K562 (cell line): ENCODE measurements around the gene TPCN1. TPM values are rescaled to one million over a fixed set of nuclear protein-coding genes. Genes with fewer than 3 reads are reported as not detected.

Experiments
- ATAC-seq: fragments of 200-7000 bp; cut with Tn5 transposase; 3 replicates; pipeline ENCODE4 v1.9.1; 2020; ENCODE audit warnings: moderate library complexity
- BruUV-seq: library from RNA; stranded (reverse); fragments of 400-500 nt; replicated peaks from 2 replicates; lab custom pipeline; 2021; lab: Mats Ljungman, UMichigan
- CTCF ChIA-PET: fragments of 300-600 bp; formaldehyde crosslinking; extraction: SDS; loops from one replicate; lab custom pipeline; 2021; ENCODE audit warnings: low intra/inter-chr PET ratio; lab: Yijun Ruan, JAX
- POLR2A ChIA-PET: fragments of 300-600, 350-650 bp; sonication (Branson Sonifier 250); formaldehyde crosslinking; extraction: SDS; loops from one replicate; lab custom pipeline; 2021; ENCODE audit warnings: antibody characterized with exemption, inconsistent platforms; lab: Yijun Ruan, JAX
- DNase-seq, 4 experiments: peaks; one replicate each; pipeline versions ENCODE4 v3.0.0 to v3.0.0-alpha.2; 2011 to 2018; ENCODE audit warnings: low spot score in 3 of 4, mixed read lengths in 3 of 4; ENCODE audit errors: extremely low read depth in 1 of 4
- FAIRE-seq: peaks from 2 replicates; lab custom pipeline; 2011; peaks lifted over from hg19 to GRCh38; lab: Jason Lieb, UNC
- H2AFZ ChIP-seq: 2 replicates; pipeline ENCODE4 v1.6.0; 2011; ENCODE audit warnings: low read depth, low read length, control low read depth, inconsistent platforms
- H3K27ac ChIP-seq: fragments of 200-600 bp; 3 replicates; pipeline ENCODE4 v1.8.0; 2011; ENCODE audit warnings: low read depth, mild to moderate bottlenecking, control low read depth, inconsistent platforms, low read length, moderate library complexity, mixed read lengths; ENCODE audit errors: extremely low read depth
- H3K27me3 ChIP-seq, 2 experiments: fragments of 300-600 bp in 1 of 2; 2 replicates in 1 of 2; 3 replicates in 1 of 2; pipeline versions ENCODE4 v1.6.0 to v1.8.0; 2011; ENCODE audit warnings: inconsistent platforms in 2 of 2, low read length in 2 of 2, mild to moderate bottlenecking in 1 of 2, mixed read lengths in 1 of 2, moderate library complexity in 1 of 2; ENCODE audit not compliant: control insufficient read depth in 2 of 2, insufficient read depth in 2 of 2
- H3K36me3 ChIP-seq: fragments of 300-600 bp; 3 replicates; pipeline ENCODE4 v1.8.0; 2011; ENCODE audit warnings: mild to moderate bottlenecking, low read length, inconsistent platforms; ENCODE audit not compliant: control insufficient read depth, insufficient read depth
- H3K4me1 ChIP-seq, 2 experiments: fragments of 200-600 bp in 1 of 2; replicated peaks in 1 of 2; 2 replicates in 1 of 2; 3 replicates in 1 of 2; pipeline versions ENCODE4 v1.5.1 to v1.8.0; 2011; ENCODE audit warnings: inconsistent platforms in 2 of 2, low read length in 2 of 2, mild to moderate bottlenecking in 1 of 2, mixed read lengths in 1 of 2, moderate library complexity in 1 of 2; ENCODE audit not compliant: control insufficient read depth in 2 of 2, insufficient read depth in 2 of 2
- H3K4me2 ChIP-seq: 2 replicates; pipeline ENCODE4 v1.6.1; 2011; ENCODE audit warnings: low read length, control low read depth, inconsistent platforms, mixed read lengths; ENCODE audit not compliant: insufficient read depth
- H3K4me3 ChIP-seq: fragments of 200-600 bp; sonication (generic), shearing (Covaris generic); 2 replicates; pipeline ENCODE4 v1.5.1; 2016; ENCODE audit warnings: control low read depth, inconsistent platforms
- H3K79me2 ChIP-seq: fragments of 200-600 bp; 3 replicates; pipeline ENCODE4 v1.8.0; 2011; ENCODE audit warnings: low read length, inconsistent platforms; ENCODE audit not compliant: control insufficient read depth, insufficient read depth
- H3K9ac ChIP-seq, 2 experiments: 2 replicates each; pipeline versions ENCODE4 v1.6.0 to v1.6.1; 2011; ENCODE audit warnings: low read depth in 2 of 2, low read length in 2 of 2, control low read depth in 1 of 2, inconsistent platforms in 1 of 2, mild to moderate bottlenecking in 1 of 2, mixed read lengths in 1 of 2; ENCODE audit not compliant: insufficient read depth in 1 of 2
- H3K9me1 ChIP-seq: one replicate; pipeline ENCODE4 v1.6.0; 2011; ENCODE audit warnings: inconsistent platforms, mild to moderate bottlenecking, low read length, moderate library complexity; ENCODE audit not compliant: control insufficient read depth, insufficient read depth
- H3K9me3 ChIP-seq: replicated peaks from 2 replicates; pipeline ENCODE4 v1.5.1; 2011; ENCODE audit warnings: low read depth, low read length, inconsistent platforms; ENCODE audit not compliant: control insufficient read depth, insufficient read depth
- H4K20me1 ChIP-seq: replicated peaks from 2 replicates; pipeline ENCODE4 v1.6.1; 2011; ENCODE audit warnings: low read length, inconsistent platforms, mixed read lengths; ENCODE audit not compliant: control insufficient read depth, insufficient read depth
- C11orf30 ChIP-seq: fragments of 450-650 bp; IDR thresholded peaks from 2 replicates; pipeline ENCODE4 v1.6.1; 2016; ENCODE audit warnings: low read depth, mild to moderate bottlenecking
- DPF2 ChIP-seq: fragments of 450-650 bp; IDR thresholded peaks from 2 replicates; pipeline ENCODE4 v1.6.1; 2016
- HDAC2 ChIP-seq: fragments of 450-650 bp; IDR thresholded peaks from 2 replicates; pipeline ENCODE4 v1.6.1; 2016; ENCODE audit warnings: mild to moderate bottlenecking
- HNRNPL ChIP-seq: fragments of 200-400 bp; formaldehyde crosslinking; IDR thresholded peaks from 2 replicates; pipeline ENCODE4 v1.6.1; 2017; ENCODE audit warnings: low read depth, mild to moderate bottlenecking, low read length
- NELFE ChIP-seq: IDR thresholded peaks from 2 replicates; pipeline ENCODE4 v1.6.1; 2011; ENCODE audit warnings: mild to moderate bottlenecking; ENCODE audit not compliant: insufficient read depth, insufficient read length
- NFYB ChIP-seq: IDR thresholded peaks from 2 replicates; pipeline ENCODE4 v1.6.1; 2011; ENCODE audit warnings: mild to moderate bottlenecking, moderate library complexity; ENCODE audit not compliant: insufficient read length; ENCODE audit errors: extremely low read depth
- PML ChIP-seq: IDR thresholded peaks from 2 replicates; pipeline ENCODE4 v1.6.1; 2012; ENCODE audit warnings: low read length, inconsistent platforms
- SAFB ChIP-seq: fragments of 200-400 bp; formaldehyde crosslinking; IDR thresholded peaks from 2 replicates; pipeline ENCODE4 v1.6.1; 2017; ENCODE audit warnings: low read depth, low read length, borderline replicate concordance
- ZNF644 ChIP-seq: fragments of 200-800 bp; sonication (Bioruptor generic); IDR thresholded peaks from 2 replicates; pipeline ENCODE4 v1.6.1; 2016; ENCODE audit warnings: low read depth, missing genetic modification characterization, missing compliant biosample characterization
- ZNF830 ChIP-seq: fragments of 250-450 bp; sonication (Bioruptor Pico); IDR thresholded peaks from 2 replicates; pipeline ENCODE4 v1.5.0; 2021; ENCODE audit warnings: mild to moderate bottlenecking
- WGBS: fragments of 100-300 bp; shearing (Covaris generic); methylation state at CpG from one replicate; pipeline ENCODE4 v1.1.6; 2016; ENCODE audit warnings: low coverage, mixed read lengths; ENCODE audit not compliant: insufficient coverage; ENCODE audit errors: missing lambda C conversion rate; 5-methylcytosine and 5-hydroxymethylcytosine counted together
- in situ Hi-C: fragments of 300-500 bp; cut with MboI; formaldehyde crosslinking; loops from 4 replicates; pipeline ENCODE4 v1.15.0; 2018; ENCODE audit warnings: inconsistent platforms, mixed read lengths
- intact Hi-C: fragments of 100-400 bp; cut with micrococcal nuclease; formaldehyde crosslinking; loops from 2 replicates; pipeline ENCODE4 v1.14.2; 2022
- polyA plus RNA-seq, 8 experiments: library from polyadenylated mRNA; depleted of rRNA in 4 of 8; stranded (reverse) in 5 of 8; unstranded in 3 of 8; fragments of >200 nt; fragmentation: Nextera tagmentation in 2 of 8; fragmentation: Illumina TruSeq in 1 of 8; extraction: Ambion mirVana in 2 of 8; extraction: Trizol in 1 of 8; gene quantifications; 2 replicates each; pipeline versions ENCODE4 v1.2.1 to v1.2.3, GENCODE V29; 2011 to 2014; ENCODE audit warnings: inconsistent platforms in 1 of 8, missing spikeins in 1 of 8
- total RNA-seq, 7 experiments: library from RNA; depleted of rRNA in 6 of 7; stranded (reverse); fragments of >200 nt in 6 of 7; fragmentation: Illumina TruSeq in 2 of 7; extraction: Trizol in 2 of 7; gene quantifications; 2 replicates each; pipeline versions ENCODE4 v1.2.1 to v1.2.3, GENCODE V29; 2011 to 2021; ENCODE audit warnings: low replicate concordance in 1 of 7
- TF ChIP-seq, protein P1 (sequence below): fragments of 250-450 bp; sonication (Bioruptor Pico); IDR thresholded peaks from 2 replicates; pipeline ENCODE4 v1.8.0; 2021; ENCODE audit warnings: mild to moderate bottlenecking, moderate library complexity
- TF ChIP-seq, protein P2 (sequence below): fragments of 200-600 bp; sonication (generic); IDR thresholded peaks from one replicate; pipeline ENCODE4 v1.6.1; 2012; ENCODE audit warnings: mild to moderate bottlenecking, low read depth, low read length, inconsistent platforms

TPCN1 gene
- total and polyA plus RNA-seq, 9 of the 15 experiments (the other 6 are each of a cell fraction or from before 2014, with no cell fraction given), result 0.80 to 23.8 (median 7.4) TPM

DNA sequence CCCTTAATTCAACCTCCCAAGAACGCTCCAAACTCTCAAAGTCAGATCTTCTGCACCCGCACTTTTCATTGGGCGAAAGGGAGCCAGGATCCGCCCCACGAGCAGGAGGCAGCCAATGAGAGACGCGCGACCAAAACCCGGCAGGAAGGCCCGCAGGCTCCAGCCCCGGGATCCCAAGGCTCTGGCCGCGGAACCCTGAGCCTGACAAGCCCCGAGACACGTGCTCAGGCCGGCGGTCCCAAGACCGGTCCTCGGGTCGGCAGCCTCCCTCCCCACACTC is 36.4 kb upstream of the TPCN1 start:
- H3K36me3 ChIP-seq, result peaks cover 63% of the 10 kb centered on the region
- H3K27me3 ChIP-seq, result no peaks in the 10 kb centered on the region
- FAIRE-seq (peak; percentile 96), DNase-seq (peak; percentile 92 to 97 (median 94)), ATAC-seq (peak; percentile 94)
- in situ Hi-C loops, result loop anchor here (25.0 kb wide), 1 partner anchor 227 kb away; the partner anchor contains the start of genes SDS and SDSL
- H4K20me1 ChIP-seq, result peaks cover 7% of the 10 kb centered on the region
- peak overlapping the region; percentile 84 for H3K4me2 ChIP-seq
- peak overlapping the region; percentile 97 for H3K27ac ChIP-seq
- H3K9ac ChIP-seq, result peak overlapping the region; percentile 96 to 100
- H3K4me1 ChIP-seq, result peaks cover 26 to 40% of the 10 kb centered on the region in 2 experiments; a peak in 4 of 5 replicates
- H3K4me3 ChIP-seq, result peak overlapping the region; percentile 91
- no peaks in the 10 kb centered on the region for H3K9me1 ChIP-seq
- WGBS, result 0% methylated on average over 12 of the region's 20 CpGs
- H3K9me3 ChIP-seq, result no peaks in the 10 kb centered on the region
- intact Hi-C loops, result no loop called here
- peaks cover 80% of the 10 kb centered on the region for H3K79me2 ChIP-seq
- POLR2A ChIA-PET, result interaction anchor here (0.6 to 1.5 kb wide), 5 partner anchors 47 to 930 kb away, joined by 3 to 4 read pairs (median 3); no protein-coding TSS in a partner anchor
- peak overlapping the region; percentile 97 for H2AFZ ChIP-seq
- CTCF ChIA-PET, result no interaction called here
- no TSS peak for BruUV-seq
- TF ChIP-seq ZNF830, result no peak
- TF ChIP-seq DPF2, result no peak
- TF ChIP-seq ZNF644, result no peak
- no peak for TF ChIP-seq NELFE
- no peak for TF ChIP-seq SAFB
- no peak for TF ChIP-seq C11orf30
- TF ChIP-seq HNRNPL, result no peak
- peak; percentile 96 for TF ChIP-seq NFYB
- no peak for TF ChIP-seq HDAC2
- no peak for TF ChIP-seq PML
- TF ChIP-seq, protein P1, sequence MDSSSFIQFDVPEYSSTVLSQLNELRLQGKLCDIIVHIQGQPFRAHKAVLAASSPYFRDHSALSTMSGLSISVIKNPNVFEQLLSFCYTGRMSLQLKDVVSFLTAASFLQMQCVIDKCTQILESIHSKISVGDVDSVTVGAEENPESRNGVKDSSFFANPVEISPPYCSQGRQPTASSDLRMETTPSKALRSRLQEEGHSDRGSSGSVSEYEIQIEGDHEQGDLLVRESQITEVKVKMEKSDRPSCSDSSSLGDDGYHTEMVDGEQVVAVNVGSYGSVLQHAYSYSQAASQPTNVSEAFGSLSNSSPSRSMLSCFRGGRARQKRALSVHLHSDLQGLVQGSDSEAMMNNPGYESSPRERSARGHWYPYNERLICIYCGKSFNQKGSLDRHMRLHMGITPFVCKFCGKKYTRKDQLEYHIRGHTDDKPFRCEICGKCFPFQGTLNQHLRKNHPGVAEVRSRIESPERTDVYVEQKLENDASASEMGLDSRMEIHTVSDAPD, result no peak
- TF ChIP-seq, protein P2, sequence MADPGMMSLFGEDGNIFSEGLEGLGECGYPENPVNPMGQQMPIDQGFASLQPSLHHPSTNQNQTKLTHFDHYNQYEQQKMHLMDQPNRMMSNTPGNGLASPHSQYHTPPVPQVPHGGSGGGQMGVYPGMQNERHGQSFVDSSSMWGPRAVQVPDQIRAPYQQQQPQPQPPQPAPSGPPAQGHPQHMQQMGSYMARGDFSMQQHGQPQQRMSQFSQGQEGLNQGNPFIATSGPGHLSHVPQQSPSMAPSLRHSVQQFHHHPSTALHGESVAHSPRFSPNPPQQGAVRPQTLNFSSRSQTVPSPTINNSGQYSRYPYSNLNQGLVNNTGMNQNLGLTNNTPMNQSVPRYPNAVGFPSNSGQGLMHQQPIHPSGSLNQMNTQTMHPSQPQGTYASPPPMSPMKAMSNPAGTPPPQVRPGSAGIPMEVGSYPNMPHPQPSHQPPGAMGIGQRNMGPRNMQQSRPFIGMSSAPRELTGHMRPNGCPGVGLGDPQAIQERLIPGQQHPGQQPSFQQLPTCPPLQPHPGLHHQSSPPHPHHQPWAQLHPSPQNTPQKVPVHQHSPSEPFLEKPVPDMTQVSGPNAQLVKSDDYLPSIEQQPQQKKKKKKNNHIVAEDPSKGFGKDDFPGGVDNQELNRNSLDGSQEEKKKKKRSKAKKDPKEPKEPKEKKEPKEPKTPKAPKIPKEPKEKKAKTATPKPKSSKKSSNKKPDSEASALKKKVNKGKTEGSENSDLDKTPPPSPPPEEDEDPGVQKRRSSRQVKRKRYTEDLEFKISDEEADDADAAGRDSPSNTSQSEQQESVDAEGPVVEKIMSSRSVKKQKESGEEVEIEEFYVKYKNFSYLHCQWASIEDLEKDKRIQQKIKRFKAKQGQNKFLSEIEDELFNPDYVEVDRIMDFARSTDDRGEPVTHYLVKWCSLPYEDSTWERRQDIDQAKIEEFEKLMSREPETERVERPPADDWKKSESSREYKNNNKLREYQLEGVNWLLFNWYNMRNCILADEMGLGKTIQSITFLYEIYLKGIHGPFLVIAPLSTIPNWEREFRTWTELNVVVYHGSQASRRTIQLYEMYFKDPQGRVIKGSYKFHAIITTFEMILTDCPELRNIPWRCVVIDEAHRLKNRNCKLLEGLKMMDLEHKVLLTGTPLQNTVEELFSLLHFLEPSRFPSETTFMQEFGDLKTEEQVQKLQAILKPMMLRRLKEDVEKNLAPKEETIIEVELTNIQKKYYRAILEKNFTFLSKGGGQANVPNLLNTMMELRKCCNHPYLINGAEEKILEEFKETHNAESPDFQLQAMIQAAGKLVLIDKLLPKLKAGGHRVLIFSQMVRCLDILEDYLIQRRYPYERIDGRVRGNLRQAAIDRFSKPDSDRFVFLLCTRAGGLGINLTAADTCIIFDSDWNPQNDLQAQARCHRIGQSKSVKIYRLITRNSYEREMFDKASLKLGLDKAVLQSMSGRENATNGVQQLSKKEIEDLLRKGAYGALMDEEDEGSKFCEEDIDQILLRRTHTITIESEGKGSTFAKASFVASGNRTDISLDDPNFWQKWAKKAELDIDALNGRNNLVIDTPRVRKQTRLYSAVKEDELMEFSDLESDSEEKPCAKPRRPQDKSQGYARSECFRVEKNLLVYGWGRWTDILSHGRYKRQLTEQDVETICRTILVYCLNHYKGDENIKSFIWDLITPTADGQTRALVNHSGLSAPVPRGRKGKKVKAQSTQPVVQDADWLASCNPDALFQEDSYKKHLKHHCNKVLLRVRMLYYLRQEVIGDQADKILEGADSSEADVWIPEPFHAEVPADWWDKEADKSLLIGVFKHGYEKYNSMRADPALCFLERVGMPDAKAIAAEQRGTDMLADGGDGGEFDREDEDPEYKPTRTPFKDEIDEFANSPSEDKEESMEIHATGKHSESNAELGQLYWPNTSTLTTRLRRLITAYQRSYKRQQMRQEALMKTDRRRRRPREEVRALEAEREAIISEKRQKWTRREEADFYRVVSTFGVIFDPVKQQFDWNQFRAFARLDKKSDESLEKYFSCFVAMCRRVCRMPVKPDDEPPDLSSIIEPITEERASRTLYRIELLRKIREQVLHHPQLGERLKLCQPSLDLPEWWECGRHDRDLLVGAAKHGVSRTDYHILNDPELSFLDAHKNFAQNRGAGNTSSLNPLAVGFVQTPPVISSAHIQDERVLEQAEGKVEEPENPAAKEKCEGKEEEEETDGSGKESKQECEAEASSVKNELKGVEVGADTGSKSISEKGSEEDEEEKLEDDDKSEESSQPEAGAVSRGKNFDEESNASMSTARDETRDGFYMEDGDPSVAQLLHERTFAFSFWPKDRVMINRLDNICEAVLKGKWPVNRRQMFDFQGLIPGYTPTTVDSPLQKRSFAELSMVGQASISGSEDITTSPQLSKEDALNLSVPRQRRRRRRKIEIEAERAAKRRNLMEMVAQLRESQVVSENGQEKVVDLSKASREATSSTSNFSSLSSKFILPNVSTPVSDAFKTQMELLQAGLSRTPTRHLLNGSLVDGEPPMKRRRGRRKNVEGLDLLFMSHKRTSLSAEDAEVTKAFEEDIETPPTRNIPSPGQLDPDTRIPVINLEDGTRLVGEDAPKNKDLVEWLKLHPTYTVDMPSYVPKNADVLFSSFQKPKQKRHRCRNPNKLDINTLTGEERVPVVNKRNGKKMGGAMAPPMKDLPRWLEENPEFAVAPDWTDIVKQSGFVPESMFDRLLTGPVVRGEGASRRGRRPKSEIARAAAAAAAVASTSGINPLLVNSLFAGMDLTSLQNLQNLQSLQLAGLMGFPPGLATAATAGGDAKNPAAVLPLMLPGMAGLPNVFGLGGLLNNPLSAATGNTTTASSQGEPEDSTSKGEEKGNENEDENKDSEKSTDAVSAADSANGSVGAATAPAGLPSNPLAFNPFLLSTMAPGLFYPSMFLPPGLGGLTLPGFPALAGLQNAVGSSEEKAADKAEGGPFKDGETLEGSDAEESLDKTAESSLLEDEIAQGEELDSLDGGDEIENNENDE, result no peak
